GM19238 (cell line): ENCODE results near the gene CDKAL1.

ENCODE experiments used
- DNase-seq: peaks from one replicate; pipeline ENCODE4 v3.0.0; 2011; ENCODE audit warnings: low spot score; ENCODE audit not compliant: insufficient read length

CDKAL1 gene

DNA sequence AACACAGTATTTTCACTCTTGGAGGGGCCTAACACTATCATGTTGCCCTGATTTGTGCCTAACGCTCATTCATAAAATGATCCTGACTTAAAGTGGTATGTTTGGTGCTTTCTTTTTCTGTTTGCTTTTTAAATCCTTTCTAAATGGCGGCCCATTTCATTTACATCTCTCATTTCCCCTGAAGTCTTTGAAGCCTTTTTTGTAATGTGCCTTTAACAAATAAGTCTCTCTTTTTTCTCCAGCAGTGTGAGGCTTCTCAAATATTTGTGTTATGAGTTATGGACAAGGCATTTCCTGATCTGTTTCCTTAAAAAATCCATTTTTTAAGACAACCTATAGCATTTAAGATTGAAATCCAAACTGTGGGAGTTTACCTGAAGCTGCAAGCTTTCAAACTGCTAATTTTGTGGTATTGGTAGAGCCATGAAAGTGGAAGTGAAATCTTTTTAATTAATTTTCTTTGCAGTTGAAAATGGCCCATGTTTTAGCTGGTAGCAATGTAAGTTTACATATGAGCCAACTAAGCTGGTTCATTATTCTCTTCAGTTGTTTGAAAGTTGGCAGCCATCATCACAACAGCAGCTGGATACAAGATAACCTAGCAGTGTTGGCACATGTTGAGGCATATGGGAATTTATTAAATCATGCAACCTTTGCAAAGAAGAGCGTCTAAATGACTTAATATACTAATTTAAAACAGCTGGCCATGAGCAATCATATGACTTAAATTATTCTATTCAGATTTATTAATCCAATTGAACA lies 469.7 kb downstream of the CDKAL1 start:
- DNase-seq, result peak; percentile 13

DNA sequence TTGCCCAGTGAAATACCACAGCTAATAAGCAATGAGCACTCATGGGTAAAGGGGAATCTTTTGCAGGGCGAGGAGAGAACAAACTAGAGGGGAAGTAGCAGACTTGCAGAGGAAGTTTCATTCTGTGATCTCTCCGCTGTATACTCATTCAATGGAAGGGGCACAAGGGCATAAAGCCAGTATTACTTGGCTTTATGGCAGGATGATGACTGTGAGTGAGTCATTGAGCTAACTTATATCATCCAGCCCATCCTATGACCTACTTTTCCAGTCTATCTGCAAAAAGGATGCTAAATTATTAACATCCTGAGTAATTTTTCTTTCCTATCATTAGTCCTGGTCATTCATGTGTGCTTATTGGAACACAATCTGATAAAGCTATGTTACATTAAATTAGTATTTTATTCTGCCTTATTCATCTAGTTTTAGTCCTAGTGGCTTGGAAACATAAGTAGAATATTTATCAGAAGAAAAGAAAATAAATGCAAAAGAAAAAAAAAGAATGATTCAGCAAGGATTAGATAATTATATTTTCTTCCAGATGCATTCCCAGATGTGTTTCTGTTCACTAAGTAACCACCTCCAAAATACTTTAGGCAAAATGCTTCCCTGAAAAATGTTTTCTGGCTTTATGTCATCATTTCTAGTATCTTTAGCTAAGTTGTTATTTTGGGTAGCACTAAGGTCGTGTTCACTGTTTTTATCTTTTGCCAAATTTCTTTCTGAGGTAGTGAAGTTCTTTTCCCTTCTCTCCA lies 471.7 kb downstream of the CDKAL1 start:
- no peak for DNase-seq

DNA sequence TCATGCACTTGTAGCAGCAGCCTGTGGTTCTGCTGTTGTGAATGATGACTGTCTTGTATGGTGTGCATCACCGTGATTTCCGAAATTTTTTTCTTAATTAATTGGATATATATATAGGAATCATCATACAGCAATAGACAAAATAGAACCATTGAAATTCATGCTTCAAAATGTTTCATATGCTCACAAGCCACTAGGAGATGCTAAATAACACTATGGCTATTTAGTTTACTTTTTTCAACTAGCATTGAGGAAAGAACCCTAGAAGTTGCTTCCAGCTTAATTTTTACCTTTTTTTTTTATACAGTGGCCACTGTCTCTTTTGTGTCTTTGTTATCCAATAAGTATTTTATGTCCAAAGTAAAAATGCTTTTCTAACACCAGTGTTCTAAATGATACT lies 485.4 kb downstream of the CDKAL1 start:
- no peak for DNase-seq

DNA sequence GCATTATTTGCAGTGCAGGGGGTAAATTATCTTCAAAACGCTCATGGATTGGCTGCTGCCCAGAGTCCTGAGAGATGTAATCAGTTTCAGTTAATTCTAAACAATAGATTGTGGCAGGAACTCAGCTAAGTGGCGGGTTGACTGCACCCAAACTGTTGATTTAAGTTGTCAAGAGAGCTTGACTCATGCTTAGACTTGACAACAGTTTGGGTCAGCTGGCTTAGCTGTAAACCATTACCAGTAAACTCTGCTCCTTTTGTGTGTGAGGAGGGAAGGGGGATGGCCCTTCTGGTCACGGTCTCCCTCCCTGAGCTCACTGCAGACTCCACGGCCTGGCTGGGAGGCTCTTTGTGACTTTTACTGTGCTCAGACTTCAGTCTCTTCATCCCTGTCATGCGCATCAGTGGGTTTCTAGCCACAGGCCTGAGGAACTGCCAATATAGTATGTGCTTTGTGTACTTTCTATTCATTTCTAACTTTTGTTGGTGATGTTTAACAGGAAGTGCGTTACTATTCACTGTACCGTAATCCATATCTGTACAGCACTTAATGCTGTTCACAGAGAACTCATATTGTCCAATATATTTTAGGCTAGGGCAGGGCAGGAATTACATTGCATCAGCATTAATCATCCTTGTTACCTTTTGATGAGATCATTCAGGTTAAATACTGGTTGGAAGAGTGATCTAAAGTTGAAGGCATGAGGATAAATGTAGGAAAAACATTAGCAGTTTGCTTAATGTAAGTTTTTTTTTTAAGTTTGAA lies 488.3 kb downstream of the CDKAL1 start:
- peak; percentile 21 for DNase-seq

DNA sequence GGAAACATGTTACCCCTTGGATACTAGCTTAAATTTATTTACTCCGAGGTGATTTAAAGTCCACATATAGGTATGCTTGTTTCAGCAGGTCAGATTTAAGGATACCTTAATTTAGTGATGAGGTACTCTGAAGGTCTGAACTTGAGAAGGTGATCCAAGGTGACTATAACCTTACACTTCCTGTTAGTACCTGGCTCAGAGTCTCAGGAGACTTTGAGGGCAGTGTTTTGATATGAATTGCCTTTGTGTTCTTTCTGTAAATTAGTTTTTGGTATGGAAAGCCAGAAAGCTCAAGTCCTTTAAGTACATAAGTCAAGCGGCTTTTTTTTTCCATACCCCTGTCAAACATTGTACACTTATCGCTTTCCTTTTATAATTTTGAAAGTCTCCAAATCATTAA lies 489.0 kb downstream of the CDKAL1 start:
- DNase-seq, result no peak

DNA sequence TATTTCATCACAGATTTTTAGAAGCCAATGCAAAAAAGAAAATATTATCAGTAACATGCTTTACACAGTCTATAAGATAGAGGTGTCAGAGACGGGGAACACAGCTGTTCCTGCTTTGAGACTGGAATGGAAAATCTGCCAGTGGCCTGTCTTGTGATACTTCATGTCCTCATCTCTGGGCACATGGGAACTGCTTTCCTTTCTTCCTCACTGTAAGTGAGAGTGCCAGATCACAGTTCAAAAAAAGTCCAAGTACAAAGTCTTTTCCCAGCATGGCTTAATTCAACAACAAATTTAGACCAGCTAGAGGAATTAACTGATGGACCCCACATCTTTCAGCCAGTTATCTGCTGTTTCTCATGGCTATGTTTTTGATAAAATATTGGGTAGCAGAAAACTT lies 490.4 kb downstream of the CDKAL1 start:
- DNase-seq, result no peak

DNA sequence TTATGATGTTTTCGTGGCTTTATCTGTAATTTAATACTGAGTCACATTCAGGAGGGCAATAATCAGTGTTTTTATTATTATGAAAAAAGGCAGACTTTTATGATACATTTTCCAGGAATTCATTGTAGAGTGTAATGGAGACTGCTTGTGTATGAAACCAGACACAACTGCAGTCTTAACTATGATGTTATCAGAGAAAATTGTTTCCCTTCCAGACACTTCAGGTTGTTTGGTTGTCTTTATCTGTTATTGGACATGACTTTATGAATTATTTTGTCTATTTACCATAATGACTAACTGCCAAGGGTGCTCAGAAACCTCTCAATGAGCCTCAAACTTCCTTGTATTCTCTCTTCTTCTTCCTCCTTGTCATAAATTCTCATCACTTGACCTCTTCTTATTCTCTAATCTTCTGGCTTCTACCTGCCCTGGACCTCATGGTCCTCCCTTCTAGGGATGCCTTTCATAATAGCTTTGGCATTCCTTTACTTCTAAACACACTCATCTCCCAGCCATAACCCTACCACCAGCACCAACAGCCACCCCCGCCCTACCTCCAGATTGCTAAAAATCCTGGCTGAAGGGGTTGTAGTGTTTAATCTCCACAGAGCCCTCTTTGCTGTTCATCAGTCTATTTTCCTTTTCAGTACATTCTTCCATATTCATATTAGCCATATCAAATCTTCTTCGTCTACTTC lies 492.5 kb downstream of the CDKAL1 start:
- DNase-seq, result no peak

DNA sequence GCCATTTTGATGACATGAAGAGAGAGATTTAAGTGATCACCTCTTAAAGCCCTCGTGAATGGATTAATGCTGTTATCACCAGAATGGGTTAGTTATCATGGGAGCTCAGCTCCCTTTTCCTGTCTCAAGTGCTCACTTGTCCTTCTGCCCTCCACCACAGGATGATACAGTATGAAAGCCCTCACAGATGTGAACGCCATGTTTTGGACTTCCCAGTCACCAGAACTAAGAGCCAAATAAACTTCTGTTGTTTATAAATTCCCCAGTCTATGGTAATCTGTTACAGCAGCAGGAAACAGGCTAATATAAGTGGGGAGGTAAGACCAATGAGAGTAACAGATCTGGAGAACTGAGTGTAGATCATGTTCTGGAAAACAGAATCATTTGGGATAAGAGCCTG lies 493.2 kb downstream of the CDKAL1 start:
- no peak for DNase-seq

DNA sequence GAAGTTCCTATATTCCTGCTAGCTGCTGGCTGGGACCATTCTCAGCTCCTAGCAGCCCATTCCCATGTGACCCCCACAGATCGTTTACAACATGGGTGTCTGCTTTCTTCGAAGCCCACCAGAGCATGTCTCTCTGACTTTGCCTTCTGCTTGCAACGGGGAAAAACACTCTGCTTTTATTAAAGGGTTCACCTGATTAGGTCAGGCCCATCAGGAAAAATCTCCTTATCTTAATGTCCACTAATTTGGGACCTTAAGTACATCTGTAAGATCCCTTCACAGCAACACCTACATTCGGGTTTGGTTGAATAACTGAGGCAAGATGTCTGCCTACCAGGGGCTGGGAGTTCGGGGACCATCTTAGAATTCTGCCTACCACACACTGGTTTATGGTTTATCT lies 496.9 kb downstream of the CDKAL1 start:
- DNase-seq, result no peak

DNA sequence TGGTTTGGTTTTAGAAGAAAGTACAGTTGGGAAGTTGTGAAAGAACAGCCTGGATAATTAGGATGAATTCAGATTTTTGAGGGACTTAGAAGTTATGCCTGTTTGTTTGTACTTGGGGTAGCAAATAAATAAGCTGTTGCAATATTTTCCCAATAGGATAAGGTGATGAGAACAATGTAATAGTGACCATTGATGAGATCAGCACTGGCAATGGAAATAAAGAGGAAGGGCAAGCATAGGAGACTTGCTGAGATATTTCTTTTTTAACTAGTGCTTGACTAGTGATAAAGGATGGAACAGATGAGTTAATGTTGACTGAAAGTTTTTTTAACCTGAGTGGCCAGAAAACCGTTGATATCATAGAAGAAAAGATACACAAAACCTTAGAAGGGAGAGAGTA lies 498.8 kb downstream of the CDKAL1 start:
- DNase-seq, result no peak

DNA sequence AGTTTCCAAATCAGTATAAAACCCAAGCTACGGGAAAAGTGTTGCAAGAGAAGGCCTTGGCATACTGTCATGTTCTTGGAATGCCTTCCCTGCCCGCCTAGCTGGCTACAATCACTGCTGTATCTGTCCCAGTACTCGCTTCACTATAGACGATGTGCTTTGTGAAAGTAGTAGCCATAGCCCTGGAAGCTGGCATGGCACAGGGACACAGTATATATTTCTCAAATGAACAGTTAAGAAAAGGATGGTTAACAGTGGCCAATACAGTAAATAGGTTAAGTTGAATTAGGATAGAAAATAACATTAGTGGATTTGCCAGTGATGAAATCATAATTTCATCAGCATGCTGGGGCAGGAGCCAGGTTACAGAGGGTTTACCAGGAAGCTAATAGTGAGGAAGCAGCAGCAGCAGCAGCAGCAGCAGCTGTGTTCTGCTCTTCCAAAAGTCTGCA lies 499.3 kb downstream of the CDKAL1 start:
- DNase-seq, result no peak

DNA sequence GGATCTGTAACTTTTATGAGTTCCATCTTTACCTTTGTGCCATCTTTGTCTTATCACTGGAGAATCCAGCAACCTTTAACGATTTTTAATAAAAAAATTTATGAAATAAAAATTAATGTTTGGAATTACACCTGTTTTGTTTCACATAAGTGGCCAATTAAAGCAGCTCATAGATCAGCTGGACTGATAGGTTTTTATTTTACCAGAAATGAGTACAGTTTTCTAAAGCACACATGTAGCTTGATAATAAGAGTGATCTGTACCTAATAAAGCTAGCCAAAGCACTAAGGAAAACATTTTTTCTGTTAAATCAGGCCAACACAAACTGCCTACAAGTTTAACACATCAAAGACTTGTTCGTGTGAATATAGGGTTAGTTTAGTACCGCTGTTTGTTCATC lies 500.1 kb downstream of the CDKAL1 start:
- DNase-seq, result no peak

DNA sequence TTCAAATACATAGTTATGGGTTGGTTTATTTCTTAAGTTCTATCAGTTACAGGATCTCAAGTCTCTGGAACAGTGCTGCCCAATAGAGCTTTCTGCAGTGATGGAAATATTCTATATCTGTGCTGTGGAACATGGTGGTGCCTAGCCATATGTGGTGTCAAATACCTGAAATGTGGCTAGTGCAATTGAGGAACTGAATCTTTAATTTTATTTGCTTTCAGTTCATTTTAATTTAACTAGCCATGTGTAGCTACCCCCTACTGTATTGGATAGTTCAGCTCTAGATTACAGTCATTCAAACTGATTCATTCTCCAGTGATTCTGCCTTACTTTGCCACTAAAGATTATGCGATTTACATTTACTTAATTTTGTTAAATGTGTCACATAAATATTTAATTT lies 503.2 kb downstream of the CDKAL1 start:
- no peak for DNase-seq

DNA sequence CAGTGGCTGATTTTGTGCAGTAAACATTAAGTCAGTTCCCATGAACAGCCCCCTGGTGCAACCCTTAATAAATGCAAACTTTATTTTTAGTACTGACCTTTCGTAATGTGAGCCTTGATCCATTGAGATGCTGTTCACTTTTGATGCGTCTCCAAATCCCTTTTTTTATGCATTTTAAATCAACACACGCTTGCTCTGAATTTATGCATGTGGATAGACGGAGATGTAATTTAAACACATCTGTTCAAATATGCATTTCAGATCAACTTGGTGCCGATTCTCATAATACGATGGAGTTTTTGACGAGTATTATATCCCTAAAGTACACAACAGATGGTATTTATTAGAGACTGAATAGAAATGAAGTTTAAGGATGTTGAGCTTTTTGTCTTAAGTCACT lies 505.7 kb downstream of the CDKAL1 start:
- no peak for DNase-seq

DNA sequence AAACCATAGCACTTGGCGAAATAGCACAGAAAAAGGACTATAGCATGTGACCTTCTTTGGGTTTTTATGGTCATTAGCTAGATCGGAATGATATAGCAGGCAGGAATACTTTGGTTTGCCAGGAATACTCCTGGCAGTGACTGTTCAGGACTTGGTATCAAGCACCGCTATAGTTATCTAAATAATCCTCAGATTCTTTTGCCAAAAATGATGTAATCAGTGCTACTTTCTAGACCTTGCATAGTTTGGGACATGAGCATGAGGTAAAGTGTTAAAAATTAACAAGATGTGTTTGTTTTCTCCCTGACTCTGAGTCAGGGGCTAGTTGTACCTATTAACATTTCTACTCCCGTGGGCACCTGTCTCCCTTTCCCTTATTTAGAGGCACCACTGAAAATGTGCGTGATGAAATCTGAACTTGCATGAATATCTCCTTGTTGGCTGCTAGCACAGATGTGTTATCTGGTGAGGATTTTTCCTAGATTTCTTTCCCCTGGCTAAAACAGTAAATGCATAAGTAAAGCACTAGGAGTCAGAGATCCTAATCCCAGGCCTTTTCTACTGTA lies 511.0 kb downstream of the CDKAL1 start:
- DNase-seq, result no peak

DNA sequence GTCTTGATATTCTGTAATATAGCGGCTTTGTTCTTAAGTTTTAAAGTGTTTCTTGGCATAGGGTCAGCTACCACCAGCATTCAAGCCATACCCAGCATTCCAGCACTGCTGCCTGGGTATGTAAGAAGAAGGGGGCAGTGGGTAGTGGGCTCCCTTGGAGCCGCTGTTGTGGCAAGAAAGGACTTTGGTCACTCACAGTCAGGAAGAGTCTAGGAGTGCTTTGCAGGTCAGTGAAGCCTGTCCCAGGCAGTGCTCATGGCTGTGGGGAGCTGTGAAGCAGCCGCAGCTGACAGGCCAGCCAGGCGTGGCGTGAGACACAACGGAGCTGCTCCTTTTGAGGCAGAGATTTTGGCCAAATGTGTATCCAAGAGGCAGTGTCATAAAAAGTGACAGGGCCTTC lies 512.0 kb downstream of the CDKAL1 start:
- DNase-seq, result no peak

DNA sequence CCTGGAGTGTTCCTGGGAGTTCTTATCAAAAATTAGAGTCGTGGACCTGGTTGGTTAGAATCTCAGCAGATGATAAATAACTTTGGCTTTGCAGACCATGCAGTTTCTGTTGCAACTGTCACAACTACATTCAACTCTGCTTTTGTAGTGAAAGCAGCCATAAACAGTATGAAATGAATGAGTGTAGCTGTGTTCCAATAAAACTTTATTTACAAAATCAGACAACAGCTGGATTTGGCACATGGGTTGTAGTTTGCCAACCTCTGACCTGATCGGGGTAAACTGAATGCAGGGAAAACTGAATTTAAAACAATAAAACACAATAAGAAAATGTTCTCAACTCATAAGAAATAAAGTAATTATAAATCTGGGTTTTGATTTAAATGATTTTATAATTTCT lies 513.8 kb downstream of the CDKAL1 start:
- DNase-seq, result no peak

DNA sequence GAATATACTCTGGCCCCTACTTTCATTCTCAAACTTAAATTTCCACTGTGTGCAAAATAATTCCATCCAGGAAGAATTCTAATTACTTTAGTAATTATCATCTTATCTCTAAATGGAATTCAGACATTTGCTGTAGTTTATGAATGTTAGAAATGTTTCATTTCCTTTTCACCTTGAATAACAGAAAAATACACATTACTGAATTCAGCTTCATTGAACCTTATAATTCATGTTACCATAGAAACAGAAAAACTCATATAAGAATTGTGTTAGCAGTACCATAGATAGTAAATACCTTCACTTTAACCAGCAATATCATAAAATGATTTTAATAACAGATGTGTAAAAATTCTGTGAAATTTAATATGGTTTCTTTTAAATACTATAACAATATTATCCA lies 514.9 kb downstream of the CDKAL1 start:
- DNase-seq, result no peak

DNA sequence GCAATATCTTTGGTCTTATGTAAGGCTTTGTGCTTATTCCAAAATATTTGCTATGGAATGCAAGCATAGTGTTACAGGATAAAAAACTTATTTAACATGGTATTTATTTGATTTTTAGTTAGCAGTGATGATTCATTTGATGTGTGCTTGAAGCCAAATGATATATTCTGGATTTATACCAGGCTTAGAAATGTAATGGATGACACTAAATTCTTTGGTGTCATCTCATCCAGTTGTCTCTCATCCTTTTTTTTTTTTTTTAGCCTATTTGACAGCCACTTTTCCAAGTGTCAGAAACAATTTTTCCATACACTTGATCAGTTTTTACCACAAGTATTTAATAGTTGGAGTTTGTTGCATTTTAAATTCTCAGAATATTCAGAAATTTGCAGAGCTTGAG lies 515.3 kb downstream of the CDKAL1 start:
- DNase-seq, result no peak

DNA sequence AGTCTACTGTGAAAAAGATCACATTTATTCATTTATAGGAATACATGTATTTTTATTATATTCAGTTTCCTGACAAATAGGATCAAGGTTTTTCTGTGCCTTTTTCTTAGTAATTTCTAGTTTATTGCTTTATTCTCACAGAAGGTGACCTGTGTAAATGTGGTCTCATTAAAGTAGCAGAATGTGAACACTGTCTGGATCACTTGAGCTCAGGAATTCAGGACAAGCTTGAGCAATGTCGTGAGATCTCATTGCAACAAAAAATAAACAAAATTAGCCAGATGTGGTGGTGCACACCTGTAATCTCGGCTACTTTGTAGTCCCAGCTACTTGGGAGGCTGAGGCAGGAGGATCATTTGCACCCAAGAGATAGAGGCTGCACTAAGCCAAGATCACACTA lies 516.7 kb downstream of the CDKAL1 start:
- no peak for DNase-seq

DNA sequence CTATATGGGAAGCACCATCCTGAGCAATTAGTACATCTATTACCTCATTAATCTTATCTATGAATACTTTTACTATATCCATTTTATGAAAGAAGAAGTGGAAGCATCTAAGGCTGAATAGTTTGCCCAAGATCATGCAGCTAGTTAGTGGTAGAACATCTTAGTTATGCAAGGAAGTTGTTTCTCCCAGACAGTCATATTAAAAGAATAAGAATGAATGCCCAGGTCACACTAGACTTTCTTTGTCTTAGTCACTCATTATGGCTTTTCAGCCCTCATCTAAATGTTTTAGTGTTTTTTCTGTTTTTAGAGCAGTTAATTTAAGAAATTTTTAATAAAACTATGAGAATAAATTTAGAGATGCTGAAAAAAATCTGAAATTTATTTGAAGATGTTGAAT lies 517.5 kb downstream of the CDKAL1 start:
- no peak for DNase-seq
